Osteocyte (in vitro differentiated cells): ENCODE measurements around the gene SNTB2. TPM values are rescaled to one million over a fixed set of nuclear protein-coding genes. Genes with fewer than 3 reads are reported as not detected.

Source experiments
- DNase-seq: peaks from one replicate; pipeline ENCODE4 v3.0.0; 2021; ENCODE audit warnings: mixed read lengths; ENCODE audit not compliant: unreplicated experiment; ENCODE audit errors: extremely low spot score
- H3K27ac Mint-ChIP-seq: one replicate; pipeline ENCODE4 v1.8.0; 2021; ENCODE audit warnings: mild to moderate bottlenecking, mixed read lengths; ENCODE audit not compliant: unreplicated experiment
- H3K27me3 Mint-ChIP-seq: one replicate; pipeline ENCODE4 v1.8.0; 2021; ENCODE audit warnings: mixed read lengths; ENCODE audit not compliant: unreplicated experiment
- H3K36me3 Mint-ChIP-seq: one replicate; pipeline ENCODE4 v1.8.0; 2021; ENCODE audit warnings: mixed read lengths; ENCODE audit not compliant: unreplicated experiment
- H3K4me1 Mint-ChIP-seq: one replicate; pipeline ENCODE4 v1.8.0; 2021; ENCODE audit warnings: mixed read lengths; ENCODE audit not compliant: unreplicated experiment
- H3K4me3 Mint-ChIP-seq: one replicate; pipeline ENCODE4 v1.8.0; 2021; ENCODE audit warnings: mild to moderate bottlenecking, moderate library complexity, mixed read lengths; ENCODE audit not compliant: unreplicated experiment
- H3K9me3 Mint-ChIP-seq: one replicate; pipeline ENCODE4 v1.8.0; 2021; ENCODE audit warnings: mixed read lengths; ENCODE audit not compliant: unreplicated experiment
- total RNA-seq: library from RNA; stranded (reverse); gene quantifications from 2 replicates; pipeline ENCODE4 v1.2.1, GENCODE V29; 2021
- TF ChIP-seq, protein P1 (sequence below): fragments of 200-600 bp; sonication (generic); IDR thresholded peaks from 2 replicates; pipeline ENCODE4 v1.5.0; 2021; ENCODE audit warnings: antibody characterized with exemption, mild to moderate bottlenecking, moderate library complexity

The SNTB2 gene
- total RNA-seq, 1 donor from 2014 or later: 39.6 TPM

DNA sequence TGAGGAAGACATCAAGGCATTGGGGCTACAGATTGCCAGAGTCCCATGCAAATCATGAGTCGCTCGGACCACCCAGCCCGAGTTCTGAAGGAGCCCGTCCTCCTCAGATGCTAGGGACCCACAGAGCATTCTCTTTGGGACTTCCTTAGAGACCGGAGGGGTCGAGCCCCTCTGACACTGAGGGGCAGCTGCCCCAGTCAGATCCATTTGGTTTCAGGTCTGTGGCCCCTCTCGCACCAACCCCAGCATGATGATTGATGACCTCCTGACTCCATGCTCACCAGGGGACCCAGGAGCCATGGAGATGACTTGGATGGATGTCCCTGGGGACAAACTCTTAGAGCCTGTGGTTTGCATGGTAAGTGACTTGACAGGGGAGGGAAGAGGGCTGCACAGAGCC lies 135.4 kb downstream of the SNTB2 start:
- no peak overlapping the region for H3K4me3 Mint-ChIP-seq
- TF ChIP-seq, protein P1, sequence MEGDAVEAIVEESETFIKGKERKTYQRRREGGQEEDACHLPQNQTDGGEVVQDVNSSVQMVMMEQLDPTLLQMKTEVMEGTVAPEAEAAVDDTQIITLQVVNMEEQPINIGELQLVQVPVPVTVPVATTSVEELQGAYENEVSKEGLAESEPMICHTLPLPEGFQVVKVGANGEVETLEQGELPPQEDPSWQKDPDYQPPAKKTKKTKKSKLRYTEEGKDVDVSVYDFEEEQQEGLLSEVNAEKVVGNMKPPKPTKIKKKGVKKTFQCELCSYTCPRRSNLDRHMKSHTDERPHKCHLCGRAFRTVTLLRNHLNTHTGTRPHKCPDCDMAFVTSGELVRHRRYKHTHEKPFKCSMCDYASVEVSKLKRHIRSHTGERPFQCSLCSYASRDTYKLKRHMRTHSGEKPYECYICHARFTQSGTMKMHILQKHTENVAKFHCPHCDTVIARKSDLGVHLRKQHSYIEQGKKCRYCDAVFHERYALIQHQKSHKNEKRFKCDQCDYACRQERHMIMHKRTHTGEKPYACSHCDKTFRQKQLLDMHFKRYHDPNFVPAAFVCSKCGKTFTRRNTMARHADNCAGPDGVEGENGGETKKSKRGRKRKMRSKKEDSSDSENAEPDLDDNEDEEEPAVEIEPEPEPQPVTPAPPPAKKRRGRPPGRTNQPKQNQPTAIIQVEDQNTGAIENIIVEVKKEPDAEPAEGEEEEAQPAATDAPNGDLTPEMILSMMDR: no peak
- H3K27me3 Mint-ChIP-seq: no peaks in the 10 kb centered on the region
- no peaks in the 10 kb centered on the region for H3K9me3 Mint-ChIP-seq
- H3K4me1 Mint-ChIP-seq: peaks cover 5% of the 10 kb centered on the region
- DNase-seq: no peak
- H3K27ac Mint-ChIP-seq: no peak overlapping the region
- H3K36me3 Mint-ChIP-seq: peaks cover 38% of the 10 kb centered on the region

DNA sequence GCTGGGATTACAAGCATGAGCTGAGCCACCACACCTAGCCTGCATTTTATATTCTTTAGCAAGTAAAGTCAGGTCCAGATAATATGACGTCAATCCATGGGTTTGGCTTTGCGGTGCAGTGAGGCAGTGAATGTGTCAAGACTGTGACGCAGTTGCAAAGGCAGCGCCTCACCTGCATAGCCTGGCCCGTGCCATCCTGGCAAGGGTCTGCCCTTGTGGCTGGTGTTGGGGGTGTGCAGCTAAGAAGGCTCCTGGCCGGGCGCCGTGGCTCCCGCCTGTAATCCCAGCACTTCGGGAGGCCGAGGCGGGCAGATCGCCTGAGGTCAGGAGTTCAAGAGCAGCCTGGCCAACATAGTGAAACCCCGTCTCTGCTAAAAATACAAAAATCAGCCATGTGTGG lies 136.5 kb downstream of the SNTB2 start:
- peaks cover 35% of the 10 kb centered on the region for H3K36me3 Mint-ChIP-seq
- peaks cover 11% of the 10 kb centered on the region for H3K4me1 Mint-ChIP-seq
- H3K27me3 Mint-ChIP-seq: no peaks in the 10 kb centered on the region
- H3K4me3 Mint-ChIP-seq: no peak overlapping the region
- DNase-seq: no peak
- TF ChIP-seq, protein P1: no peak
- no peaks in the 10 kb centered on the region for H3K9me3 Mint-ChIP-seq
- no peak overlapping the region for H3K27ac Mint-ChIP-seq

DNA sequence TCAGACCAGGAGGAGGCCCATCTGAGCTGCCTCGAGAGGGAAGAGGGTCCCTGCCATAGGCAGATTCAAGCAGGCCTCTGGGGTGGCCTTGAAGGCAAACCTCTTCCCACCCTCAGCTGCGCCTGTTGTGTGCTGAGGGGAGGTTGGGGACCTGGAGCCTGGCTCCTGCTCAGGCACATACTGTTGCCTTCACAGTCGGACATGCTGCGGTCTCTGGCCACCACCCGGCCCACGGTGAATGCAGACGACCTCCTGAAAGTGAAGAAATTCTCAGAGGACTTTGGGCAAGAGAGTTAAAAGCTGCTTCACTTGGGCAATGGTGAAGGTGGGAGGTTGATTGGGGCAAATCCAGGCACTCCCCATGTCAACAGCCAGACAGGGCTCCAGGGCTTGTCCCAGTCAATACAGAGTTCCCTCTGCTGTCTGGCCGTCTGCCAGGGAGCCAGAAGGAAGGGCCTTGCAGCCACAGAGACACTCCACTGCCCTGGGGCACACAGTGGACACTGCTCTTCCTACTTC lies 137.1 kb downstream of the SNTB2 start:
- DNase-seq: no peak
- TF ChIP-seq, protein P1: no peak
- Mint-ChIP-seq H3K9me3 (no peaks in the 10 kb centered on the region), H3K27ac (no peak overlapping the region), H3K4me1 (peaks cover 17% of the 10 kb centered on the region), H3K36me3 (peaks cover 34% of the 10 kb centered on the region), H3K4me3 (no peak overlapping the region), H3K27me3 (no peaks in the 10 kb centered on the region)

DNA sequence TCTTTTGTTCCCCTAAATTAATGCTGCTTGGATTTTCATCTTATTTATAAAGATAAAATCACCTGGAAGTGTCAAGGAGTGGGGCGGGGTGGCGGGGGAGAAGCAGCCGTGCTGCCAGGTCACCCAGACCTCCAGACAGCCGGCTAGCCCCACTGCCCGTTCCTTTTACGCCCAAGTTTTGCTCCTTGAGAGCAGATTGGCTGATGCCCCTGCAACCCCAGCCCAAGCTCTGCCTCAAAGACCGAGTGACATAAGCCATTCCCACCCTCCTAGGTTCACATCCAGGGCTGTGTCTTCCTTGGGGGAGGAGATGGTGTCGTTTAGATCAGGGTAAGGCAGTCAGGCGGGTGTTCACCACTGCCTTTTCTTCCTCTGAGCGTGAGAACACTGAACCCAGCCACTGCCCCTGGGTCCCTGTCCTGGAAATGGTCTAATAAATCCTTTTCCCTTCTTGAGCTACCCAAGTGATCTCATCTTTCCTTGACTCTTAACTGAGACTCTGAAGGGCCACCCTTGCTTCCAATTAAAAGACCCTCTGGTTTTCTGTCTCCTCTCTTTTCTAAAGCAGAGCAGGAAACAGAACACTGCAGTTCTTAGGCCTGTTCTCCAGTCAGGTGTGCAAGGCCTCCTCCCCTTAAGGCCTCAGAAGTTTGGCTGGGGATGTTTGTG lies 137.8 kb downstream of the SNTB2 start:
- Mint-ChIP-seq H3K27ac (no peak overlapping the region), H3K4me1 (peaks cover 24% of the 10 kb centered on the region), H3K9me3 (no peaks in the 10 kb centered on the region), H3K4me3 (no peak overlapping the region), H3K27me3 (no peaks in the 10 kb centered on the region), H3K36me3 (peaks cover 29% of the 10 kb centered on the region)
- TF ChIP-seq, protein P1: no peak
- DNase-seq: no peak

DNA sequence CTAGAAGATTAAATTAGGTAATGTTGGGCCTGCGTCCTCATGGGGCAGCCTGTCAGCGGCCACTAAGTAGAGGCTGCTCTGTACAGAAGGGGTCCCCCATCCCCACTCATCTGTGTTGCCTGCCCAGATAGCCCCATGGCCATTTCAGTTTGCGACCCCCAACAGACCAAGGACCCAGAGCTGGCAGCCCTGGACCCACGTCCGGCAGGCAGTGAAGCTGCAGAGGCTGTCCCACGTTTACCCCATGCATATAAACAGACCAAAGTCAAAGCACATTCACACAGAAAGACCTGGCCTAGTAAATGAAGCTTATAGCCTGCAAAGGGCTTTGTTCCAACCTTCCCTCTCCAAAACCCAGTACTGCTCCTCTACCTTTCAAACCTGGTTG lies 138.8 kb downstream of the SNTB2 start:
- peaks cover 23% of the 10 kb centered on the region for H3K36me3 Mint-ChIP-seq
- no peak overlapping the region for H3K4me3 Mint-ChIP-seq
- H3K9me3 Mint-ChIP-seq: no peaks in the 10 kb centered on the region
- no peak overlapping the region for H3K27ac Mint-ChIP-seq
- DNase-seq: no peak
- peaks cover 24% of the 10 kb centered on the region for H3K4me1 Mint-ChIP-seq
- no peaks in the 10 kb centered on the region for H3K27me3 Mint-ChIP-seq
- TF ChIP-seq, protein P1: no peak
